Neutrophil (primary cell): ENCODE measurements around the gene TMEM132C.

ENCODE experiments used
- H3K27ac ChIP-seq: fragments of 200-600 bp; sonication (generic); 2 replicates; pipeline ENCODE4 v1.5.1; 2016; ENCODE audit warnings: mild to moderate bottlenecking, moderate library complexity
- H3K27me3 ChIP-seq: fragments of 200-600 bp; sonication (generic); 2 replicates; pipeline ENCODE4 v1.6.0; 2016; ENCODE audit warnings: mild to moderate bottlenecking
- H3K36me3 ChIP-seq: fragments of 200-600 bp; sonication (generic); 2 replicates; pipeline ENCODE4 v1.5.1; 2017
- H3K4me1 ChIP-seq, 2 experiments: fragments of 200-600 bp in 1 of 2; sonication (generic) in 1 of 2; 1 replicate in 1 of 2; 2 replicates in 1 of 2; pipeline versions ENCODE4 v1.5.1 to v1.6.1; 2013 to 2016; ENCODE audit warnings: low read depth in 1 of 2, low read length in 1 of 2, mild to moderate bottlenecking in 1 of 2, moderate library complexity in 1 of 2; ENCODE audit not compliant: control insufficient read depth in 1 of 2, insufficient read depth in 1 of 2
- H3K4me3 ChIP-seq, 2 experiments: fragments of 200-600 bp in 1 of 2; sonication (generic) in 1 of 2; 1 replicate in 1 of 2; 2 replicates in 1 of 2; pipeline ENCODE4 v1.5.1; 2013 to 2016; ENCODE audit warnings: low read depth in 1 of 2, low read length in 1 of 2, mild to moderate bottlenecking in 1 of 2, moderate library complexity in 1 of 2
- H3K9me3 ChIP-seq: fragments of 200-600 bp; sonication (generic); 2 replicates; pipeline ENCODE4 v1.5.1; 2016
- TF ChIP-seq, protein P1 (sequence below): fragments of 200-600 bp; sonication (generic); IDR thresholded peaks from 2 replicates; pipeline ENCODE4 v1.5.1; 2016; ENCODE audit warnings: antibody characterized with exemption

The TMEM132C gene

DNA sequence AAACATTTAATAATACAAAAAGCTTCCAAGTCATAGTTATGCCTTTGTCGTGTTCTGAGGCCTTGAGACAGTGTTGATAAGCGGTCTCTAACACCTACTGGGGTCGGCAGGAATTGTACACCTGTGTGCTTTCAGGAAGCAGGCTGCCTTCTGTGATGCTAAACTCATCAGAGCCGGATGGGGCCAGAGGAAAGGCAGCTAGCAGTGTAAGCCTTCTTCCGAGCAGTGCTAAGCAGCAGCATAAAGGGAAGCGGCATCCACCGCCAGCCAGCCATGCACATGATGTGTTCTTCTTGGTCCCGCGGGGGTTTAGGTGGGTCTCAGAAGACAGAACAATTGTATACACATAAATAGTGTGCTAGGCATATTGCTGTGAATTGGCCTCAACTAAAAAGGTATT lies 397.5 kb downstream of the TMEM132C start:
- Histone ChIP-seq H3K36me3 (no peaks in the 10 kb centered on the region), H3K4me1 (no peaks in the 10 kb centered on the region), H3K27ac (no peak overlapping the region), H3K4me3 (no peak overlapping the region), H3K9me3 (no peaks in the 10 kb centered on the region), H3K27me3 (no peaks in the 10 kb centered on the region)
- TF ChIP-seq, protein P1, sequence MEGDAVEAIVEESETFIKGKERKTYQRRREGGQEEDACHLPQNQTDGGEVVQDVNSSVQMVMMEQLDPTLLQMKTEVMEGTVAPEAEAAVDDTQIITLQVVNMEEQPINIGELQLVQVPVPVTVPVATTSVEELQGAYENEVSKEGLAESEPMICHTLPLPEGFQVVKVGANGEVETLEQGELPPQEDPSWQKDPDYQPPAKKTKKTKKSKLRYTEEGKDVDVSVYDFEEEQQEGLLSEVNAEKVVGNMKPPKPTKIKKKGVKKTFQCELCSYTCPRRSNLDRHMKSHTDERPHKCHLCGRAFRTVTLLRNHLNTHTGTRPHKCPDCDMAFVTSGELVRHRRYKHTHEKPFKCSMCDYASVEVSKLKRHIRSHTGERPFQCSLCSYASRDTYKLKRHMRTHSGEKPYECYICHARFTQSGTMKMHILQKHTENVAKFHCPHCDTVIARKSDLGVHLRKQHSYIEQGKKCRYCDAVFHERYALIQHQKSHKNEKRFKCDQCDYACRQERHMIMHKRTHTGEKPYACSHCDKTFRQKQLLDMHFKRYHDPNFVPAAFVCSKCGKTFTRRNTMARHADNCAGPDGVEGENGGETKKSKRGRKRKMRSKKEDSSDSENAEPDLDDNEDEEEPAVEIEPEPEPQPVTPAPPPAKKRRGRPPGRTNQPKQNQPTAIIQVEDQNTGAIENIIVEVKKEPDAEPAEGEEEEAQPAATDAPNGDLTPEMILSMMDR: no peak

DNA sequence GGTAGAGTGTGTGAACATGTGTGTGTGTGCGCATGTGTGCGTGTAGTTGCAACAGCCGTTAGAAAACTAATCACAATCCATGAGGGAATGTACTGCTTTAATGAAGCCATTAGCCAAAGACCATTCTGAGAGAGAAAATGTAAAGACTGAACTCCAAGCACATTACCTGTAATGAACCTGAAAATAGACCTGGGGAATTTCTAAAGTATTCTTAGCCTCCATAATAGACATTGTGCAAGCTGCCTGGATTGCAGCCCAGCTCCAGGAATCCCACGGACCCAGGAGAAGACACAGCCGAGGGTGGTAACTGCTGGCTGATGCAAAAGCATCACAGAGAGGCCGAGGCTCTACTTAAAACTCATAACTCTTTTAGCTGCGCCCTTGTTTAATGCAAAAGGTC lies 400.2 kb downstream of the TMEM132C start:
- TF ChIP-seq, protein P1: no peak
- no peaks in the 10 kb centered on the region for H3K36me3 ChIP-seq
- no peak overlapping the region for H3K27ac ChIP-seq
- H3K4me1 ChIP-seq: no peaks in the 10 kb centered on the region
- no peak overlapping the region for H3K4me3 ChIP-seq
- H3K27me3 ChIP-seq: no peaks in the 10 kb centered on the region
- no peaks in the 10 kb centered on the region for H3K9me3 ChIP-seq

DNA sequence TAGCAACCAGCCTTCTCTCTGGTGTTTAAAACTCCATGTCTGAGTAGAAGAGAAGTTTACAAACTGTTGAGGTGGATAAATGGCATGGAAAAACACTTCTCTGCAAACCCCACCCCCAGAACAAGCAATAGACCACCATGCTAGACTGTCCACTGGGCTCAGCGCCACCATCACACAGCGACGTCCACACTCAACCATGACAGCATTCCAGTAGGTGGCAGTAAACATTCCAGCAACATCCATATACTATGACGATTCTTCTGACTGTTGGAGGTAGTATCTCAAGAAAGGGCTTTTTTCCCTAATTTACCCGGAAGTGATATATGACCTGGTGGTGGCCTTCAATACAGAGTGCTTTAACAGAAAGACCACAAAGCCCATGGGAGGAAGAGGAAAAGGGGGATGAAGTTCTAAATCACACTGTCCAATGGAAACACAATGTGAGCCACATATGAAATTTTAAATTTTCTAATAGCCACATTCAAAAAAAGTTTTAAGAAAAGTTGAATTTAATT lies 404.6 kb downstream of the TMEM132C start:
- no peaks in the 10 kb centered on the region for H3K36me3 ChIP-seq
- H3K9me3 ChIP-seq: no peaks in the 10 kb centered on the region
- H3K4me1 ChIP-seq: no peaks in the 10 kb centered on the region
- no peak overlapping the region for H3K4me3 ChIP-seq
- no peaks in the 10 kb centered on the region for H3K27me3 ChIP-seq
- H3K27ac ChIP-seq: no peak overlapping the region
- TF ChIP-seq, protein P1: no peak

DNA sequence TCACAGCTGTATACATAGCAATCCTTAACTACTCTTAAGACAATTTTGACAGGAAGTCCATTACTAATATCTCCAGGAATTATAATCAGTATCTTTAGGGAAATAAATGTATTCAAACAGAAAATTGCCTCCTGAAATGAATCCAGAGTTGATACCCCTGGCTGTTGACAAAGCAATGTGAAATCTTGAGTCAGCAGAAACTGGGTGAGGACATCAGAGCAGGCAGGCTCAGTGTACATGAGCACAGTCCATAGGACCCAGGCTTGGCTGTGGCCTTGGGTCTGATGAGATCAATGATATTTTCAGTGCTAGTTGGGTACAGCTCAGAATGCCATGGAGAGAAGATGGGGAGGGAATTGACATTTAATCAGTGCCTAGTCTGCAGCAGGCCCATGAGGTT lies 405.5 kb downstream of the TMEM132C start:
- H3K4me1 ChIP-seq: no peaks in the 10 kb centered on the region
- no peak overlapping the region for H3K27ac ChIP-seq
- H3K36me3 ChIP-seq: no peaks in the 10 kb centered on the region
- H3K27me3 ChIP-seq: no peaks in the 10 kb centered on the region
- TF ChIP-seq, protein P1: no peak
- no peaks in the 10 kb centered on the region for H3K9me3 ChIP-seq
- H3K4me3 ChIP-seq: no peak overlapping the region

DNA sequence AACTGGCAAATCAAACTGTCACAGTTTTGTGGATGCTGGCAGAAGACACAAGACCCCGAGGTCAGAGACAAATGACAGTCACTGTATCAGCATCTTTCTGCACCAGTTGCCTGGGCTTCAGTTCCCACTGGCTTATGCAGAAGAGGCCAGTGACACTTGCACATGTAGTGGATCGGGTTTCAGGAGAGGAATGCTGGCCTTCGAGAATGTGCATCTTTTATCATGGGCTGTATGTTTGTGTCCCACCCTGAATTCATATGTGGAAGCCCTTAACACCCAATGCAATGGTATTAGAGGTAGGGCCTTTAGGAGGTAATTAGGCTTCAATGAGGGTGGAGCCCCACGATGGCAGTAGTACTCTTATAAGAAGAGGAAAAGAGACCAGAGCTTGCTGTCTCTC lies 405.9 kb downstream of the TMEM132C start:
- H3K9me3 ChIP-seq: no peaks in the 10 kb centered on the region
- TF ChIP-seq, protein P1: no peak
- H3K27ac ChIP-seq: no peak overlapping the region
- H3K36me3 ChIP-seq: no peaks in the 10 kb centered on the region
- no peaks in the 10 kb centered on the region for H3K4me1 ChIP-seq
- no peak overlapping the region for H3K4me3 ChIP-seq
- no peaks in the 10 kb centered on the region for H3K27me3 ChIP-seq

DNA sequence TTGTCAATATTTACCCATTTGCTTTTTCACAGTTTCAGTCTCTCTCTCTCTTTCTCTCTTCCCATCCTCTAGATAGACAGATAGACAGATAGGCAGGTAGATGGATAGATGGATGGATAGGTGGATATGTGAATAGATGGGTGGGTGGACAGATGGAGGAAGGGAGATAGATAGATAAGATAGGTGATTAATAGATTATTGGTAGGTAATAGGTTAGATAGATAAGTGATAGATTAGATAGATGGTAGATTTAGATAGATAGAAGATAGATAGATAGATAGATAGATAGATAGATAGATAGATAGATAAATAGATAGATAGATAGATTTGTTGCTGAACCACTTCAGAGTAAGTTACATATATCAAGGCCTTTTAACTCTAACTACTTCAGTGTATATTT lies 408.6 kb downstream of the TMEM132C start:
- Histone ChIP-seq H3K4me3 (no peak overlapping the region), H3K27ac (no peak overlapping the region), H3K9me3 (no peaks in the 10 kb centered on the region), H3K27me3 (no peaks in the 10 kb centered on the region), H3K36me3 (no peaks in the 10 kb centered on the region), H3K4me1 (no peaks in the 10 kb centered on the region)
- TF ChIP-seq, protein P1: no peak
